Activated CD4-positive, alpha-beta T cell treated with anti-CD3 and anti-CD28 coated beads, Interleukin-2, amount 50 U/mL, for 16 hours (primary cell): ENCODE measurements around the gene FLRT2.

Experiments
- DNase-seq: peaks from one replicate; pipeline ENCODE4 v3.0.0-alpha.2; 2020

FLRT2 gene

GRCh38 chr14:85686908-85687307 is 157.0 kb downstream of the FLRT2 start:
- no peak for DNase-seq

DNA sequence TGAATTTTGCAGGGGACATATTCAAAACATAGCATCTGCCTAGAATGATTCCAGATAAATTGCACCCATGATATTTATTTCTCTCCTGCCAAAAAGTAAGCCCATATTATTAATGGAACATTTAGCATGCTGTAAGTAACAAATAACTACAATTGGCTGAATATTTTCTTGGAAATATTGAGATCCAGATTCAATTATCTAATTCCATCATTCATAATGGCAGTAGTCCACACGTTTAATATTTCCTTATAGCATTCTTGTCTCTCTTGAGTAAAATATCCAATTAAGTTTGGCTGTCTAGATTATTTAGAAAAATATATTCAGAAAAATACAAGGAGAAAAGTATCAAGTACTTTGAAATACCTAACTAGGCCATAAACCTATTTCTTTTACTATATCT is 157.5 kb downstream of the FLRT2 start:
- DNase-seq = no peak

GRCh38 chr14:85688006-85688405 is 158.1 kb downstream of the FLRT2 start:
- no peak for DNase-seq

GRCh38 chr14:85695300-85695699 is 165.4 kb downstream of the FLRT2 start:
- DNase-seq = no peak

DNA sequence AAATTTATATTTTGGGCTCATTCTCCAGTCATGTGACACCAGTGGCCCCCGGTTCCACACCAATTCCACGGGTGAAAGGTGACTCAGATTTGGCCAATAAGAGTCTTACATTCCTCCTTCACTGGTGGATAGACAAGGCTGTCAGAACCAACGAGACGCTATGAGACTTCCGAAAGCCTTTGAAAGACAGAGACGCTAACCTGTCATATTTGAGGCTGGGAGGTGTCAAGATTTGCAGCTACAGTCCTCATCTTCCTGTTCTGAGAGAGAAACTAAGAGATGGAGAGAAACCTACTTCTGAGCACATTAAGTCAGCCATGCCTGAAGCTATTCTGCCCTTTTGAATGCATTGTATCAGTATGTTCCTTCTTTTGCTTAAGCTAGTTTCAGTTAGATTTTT is 171.2 kb downstream of the FLRT2 start:
- no peak for DNase-seq

DNA sequence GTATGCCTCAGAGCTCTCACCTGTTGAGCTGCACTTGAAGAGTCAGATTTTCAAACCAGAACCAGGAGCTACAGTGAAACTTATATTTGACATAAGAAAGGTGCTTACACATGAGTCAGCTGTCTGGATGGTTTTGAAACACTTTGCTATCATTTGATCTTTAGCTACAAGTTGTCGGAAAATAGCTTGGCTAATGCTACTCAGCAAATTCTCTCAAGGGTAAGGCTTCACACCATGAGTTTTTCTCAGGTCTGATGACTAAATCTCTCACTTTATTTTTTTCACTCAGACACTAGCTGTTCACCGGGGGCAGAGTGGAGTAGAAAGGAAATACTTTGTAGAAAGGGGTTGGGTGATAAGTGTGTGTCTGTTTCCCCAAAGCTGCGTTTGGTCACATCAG is 171.8 kb downstream of the FLRT2 start:
- DNase-seq = no peak

DNA sequence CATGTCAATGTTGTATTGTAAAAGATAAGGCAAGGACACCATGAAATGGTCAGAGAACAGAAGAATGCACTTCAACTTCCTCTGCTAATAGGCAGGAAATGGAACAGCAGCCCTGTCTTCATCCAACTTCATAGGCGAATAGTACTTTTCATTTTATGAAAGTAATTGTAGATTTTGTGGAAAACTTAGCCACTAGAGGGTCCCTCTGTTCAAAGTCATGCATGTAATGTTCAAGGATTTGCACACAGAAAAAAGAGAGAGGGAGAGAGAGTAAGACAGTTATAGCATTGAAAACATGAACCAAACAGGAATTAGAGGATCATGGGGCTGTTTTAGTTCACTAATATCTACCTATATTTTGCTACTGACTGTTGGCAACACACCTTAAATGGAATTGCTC is 172.2 kb downstream of the FLRT2 start:
- DNase-seq = no peak

DNA sequence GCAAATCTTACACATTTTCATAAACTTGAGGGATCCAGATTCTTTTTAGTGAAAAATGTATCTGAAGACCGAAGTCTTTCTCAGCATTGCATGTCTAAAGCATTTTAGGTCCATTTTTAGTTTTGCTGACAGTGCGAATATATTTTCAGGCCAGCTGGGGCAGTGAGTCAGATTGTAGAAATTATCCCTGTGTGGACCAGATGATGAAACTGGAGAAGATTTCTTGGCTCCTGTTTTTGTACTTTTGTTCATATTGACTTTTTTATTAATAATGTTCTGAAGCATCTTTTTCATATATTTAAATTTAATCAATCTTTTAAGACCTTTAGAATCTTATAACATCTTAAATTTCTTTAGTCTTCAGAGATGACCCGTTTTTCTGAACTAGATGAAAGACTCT is 173.1 kb downstream of the FLRT2 start:
- no peak for DNase-seq
